Measurements from ENCODE around the gene PRKG1.

PRKG1 gene

GRCh38 chr10:51985336-51985735, 911.0 kb downstream of the PRKG1 start:
- H3K4me3 ChIP-seq (ENCODE audit: low read length): no peak overlapping the region
- H3K9me3 ChIP-seq (ENCODE audit: control insufficient read depth, insufficient read depth, low read length): no peaks in the 10 kb centered on the region
- no peaks in the 10 kb centered on the region for H3K36me3 ChIP-seq (ENCODE audit: control insufficient read depth, insufficient read depth, low read length)
- H3K4me1 ChIP-seq (ENCODE audit: control insufficient read depth, insufficient read depth, low read length): no peaks in the 10 kb centered on the region
- no peak for DNase-seq (ENCODE audit: low read depth, low spot score)
- H3K27ac ChIP-seq (ENCODE audit: low read length): no peak overlapping the region
- H3K27me3 ChIP-seq (ENCODE audit: control insufficient read depth, insufficient read depth, low read length): no peaks in the 10 kb centered on the region

DNA sequence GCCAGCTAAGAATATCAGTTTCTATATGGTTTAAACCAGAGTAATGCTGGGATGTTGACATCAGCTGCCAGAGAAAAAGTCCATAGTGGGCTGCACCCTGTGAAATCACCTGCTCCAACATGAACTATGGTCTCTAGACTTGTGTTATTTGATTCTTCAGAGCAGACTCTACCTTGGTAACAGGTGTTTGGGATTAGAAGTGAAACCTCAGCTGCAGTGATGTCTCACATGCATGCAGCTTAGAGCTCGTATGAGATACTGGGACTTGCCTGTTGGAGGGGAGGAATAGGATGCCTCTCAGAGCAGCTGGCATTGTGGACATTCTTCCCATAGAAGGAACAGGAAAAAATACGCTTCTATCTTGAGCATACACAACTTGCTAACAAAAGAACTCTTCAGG, 912.2 kb downstream of the PRKG1 start:
- WGBS (ENCODE audit: insufficient coverage, insufficient read length): no CpG with 5 or more reads among the region's 2 CpGs
- H3K4me1 ChIP-seq (ENCODE audit: control insufficient read depth, insufficient read depth, low read length): no peaks in the 10 kb centered on the region
- no peaks in the 10 kb centered on the region for H3K9me3 ChIP-seq (ENCODE audit: control insufficient read depth, insufficient read depth, low read length)
- no peaks in the 10 kb centered on the region for H3K36me3 ChIP-seq (ENCODE audit: control insufficient read depth, insufficient read depth, low read length)
- H3K27me3 ChIP-seq (ENCODE audit: control insufficient read depth, insufficient read depth, low read length): no peaks in the 10 kb centered on the region
- H3K27ac ChIP-seq (ENCODE audit: low read length): no peak overlapping the region
- H3K4me3 ChIP-seq (ENCODE audit: low read length): no peak overlapping the region
- DNase-seq (ENCODE audit: low read depth, low spot score): no peak

DNA sequence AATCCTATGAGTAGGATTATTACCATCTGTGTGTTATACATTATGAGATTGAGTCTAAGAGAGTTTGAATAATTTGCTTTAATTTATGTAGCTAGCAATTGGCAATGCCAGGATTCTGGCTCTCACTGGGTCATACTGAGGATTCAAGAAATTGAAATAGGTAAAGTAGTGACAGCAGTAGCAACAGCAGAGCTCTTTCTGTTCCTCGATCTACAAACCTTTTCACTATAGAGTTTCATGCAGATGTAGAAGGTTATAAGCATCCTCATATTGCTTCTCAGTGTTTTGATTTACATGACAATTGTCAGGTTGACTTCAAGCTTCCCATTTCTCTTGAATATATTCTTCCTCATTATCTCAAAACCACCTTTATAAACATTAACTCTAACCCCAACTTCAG, 919.2 kb downstream of the PRKG1 start:
- Histone ChIP-seq H3K27me3 (ENCODE audit: control insufficient read depth, insufficient read depth, low read length) (no peaks in the 10 kb centered on the region), H3K27ac (ENCODE audit: low read length) (no peak overlapping the region), H3K4me3 (ENCODE audit: low read length) (no peak overlapping the region), H3K36me3 (ENCODE audit: control insufficient read depth, insufficient read depth, low read length) (no peaks in the 10 kb centered on the region), H3K9me3 (ENCODE audit: control insufficient read depth, insufficient read depth, low read length) (no peaks in the 10 kb centered on the region), H3K4me1 (ENCODE audit: control insufficient read depth, insufficient read depth, low read length) (no peaks in the 10 kb centered on the region)
- DNase-seq (ENCODE audit: low read depth, low spot score): no peak
- no CpG with 5 or more reads among the region's 1 CpG for WGBS (ENCODE audit: insufficient coverage, insufficient read length)

GRCh38 chr10:51999096-51999495, 924.8 kb downstream of the PRKG1 start:
- no peak for DNase-seq (ENCODE audit: low read depth, low spot score)
- Histone ChIP-seq H3K27me3 (ENCODE audit: control insufficient read depth, insufficient read depth, low read length) (no peaks in the 10 kb centered on the region), H3K9me3 (ENCODE audit: control insufficient read depth, insufficient read depth, low read length) (no peaks in the 10 kb centered on the region), H3K4me3 (ENCODE audit: low read length) (no peak overlapping the region), H3K36me3 (ENCODE audit: control insufficient read depth, insufficient read depth, low read length) (no peaks in the 10 kb centered on the region), H3K4me1 (ENCODE audit: control insufficient read depth, insufficient read depth, low read length) (no peaks in the 10 kb centered on the region), H3K27ac (ENCODE audit: low read length) (no peak overlapping the region)
- WGBS (ENCODE audit: insufficient coverage, insufficient read length): no CpG with 5 or more reads among the region's 5 CpGs

- Histone ChIP-seq H3K4me3 (ENCODE audit: low read length) (no peak overlapping the region), H3K27ac (ENCODE audit: low read length) (no peak overlapping the region), H3K9me3 (ENCODE audit: control insufficient read depth, insufficient read depth, low read length) (no peaks in the 10 kb centered on the region), H3K36me3 (ENCODE audit: control insufficient read depth, insufficient read depth, low read length) (no peaks in the 10 kb centered on the region), H3K4me1 (ENCODE audit: control insufficient read depth, insufficient read depth, low read length) (no peaks in the 10 kb centered on the region), H3K27me3 (ENCODE audit: control insufficient read depth, insufficient read depth, low read length) (no peaks in the 10 kb centered on the region)
- WGBS (ENCODE audit: insufficient coverage, insufficient read length): no CpG with 5 or more reads among the region's 5 CpGs
- DNase-seq (ENCODE audit: low read depth, low spot score): no peak
Observed at GRCh38 chr10:52004342-52004949, 930.2 kb downstream of the PRKG1 start.

DNA sequence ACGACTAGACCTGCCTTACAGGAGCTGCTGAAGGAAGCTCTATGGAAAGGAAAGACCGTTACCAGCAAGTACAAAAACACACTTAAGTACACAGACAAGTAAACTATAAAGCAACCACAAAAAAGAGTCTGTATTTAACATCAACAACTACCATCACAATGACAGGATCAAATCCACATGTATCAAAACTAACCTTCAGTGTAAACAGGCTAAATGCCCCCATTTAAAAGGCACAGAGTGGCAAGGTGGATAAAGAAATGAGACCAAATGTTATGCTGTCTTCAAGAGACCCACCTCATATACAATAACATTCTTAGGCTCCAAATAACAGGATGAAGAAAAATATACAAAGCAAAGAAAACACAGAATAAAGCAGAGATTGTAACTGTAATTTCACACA, 932.8 kb downstream of the PRKG1 start:
- Histone ChIP-seq H3K27ac (ENCODE audit: low read length) (no peak overlapping the region), H3K36me3 (ENCODE audit: control insufficient read depth, insufficient read depth, low read length) (no peaks in the 10 kb centered on the region), H3K9me3 (ENCODE audit: control insufficient read depth, insufficient read depth, low read length) (no peaks in the 10 kb centered on the region; the same call in 1 of the 2 replicates), H3K4me1 (ENCODE audit: control insufficient read depth, insufficient read depth, low read length) (no peaks in the 10 kb centered on the region), H3K4me3 (ENCODE audit: low read length) (no peak overlapping the region), H3K27me3 (ENCODE audit: control insufficient read depth, insufficient read depth, low read length) (no peaks in the 10 kb centered on the region)
- DNase-seq (ENCODE audit: low read depth, low spot score): no peak
- WGBS (ENCODE audit: insufficient coverage, insufficient read length): no CpG with 5 or more reads among the region's 2 CpGs

- DNase-seq (ENCODE audit: low read depth, low spot score): no peak
- no peak overlapping the region for H3K27ac ChIP-seq (ENCODE audit: low read length)
- no peak overlapping the region for H3K4me3 ChIP-seq (ENCODE audit: low read length)
- peaks cover 2% of the 10 kb centered on the region for H3K9me3 ChIP-seq (ENCODE audit: control insufficient read depth, insufficient read depth, low read length)
- no peaks in the 10 kb centered on the region for H3K4me1 ChIP-seq (ENCODE audit: control insufficient read depth, insufficient read depth, low read length)
- no peaks in the 10 kb centered on the region for H3K27me3 ChIP-seq (ENCODE audit: control insufficient read depth, insufficient read depth, low read length)
- peaks cover 2% of the 10 kb centered on the region; the same call in 1 of the 2 replicates for H3K36me3 ChIP-seq (ENCODE audit: control insufficient read depth, insufficient read depth, low read length)
- no CpG with 5 or more reads among the region's 1 CpG for WGBS (ENCODE audit: insufficient coverage, insufficient read length)
Observed at GRCh38 chr10:52011118-52011517, 936.8 kb downstream of the PRKG1 start.

- no peak overlapping the region for H3K27ac ChIP-seq (ENCODE audit: low read length)
- H3K27me3 ChIP-seq (ENCODE audit: control insufficient read depth, insufficient read depth, low read length): no peaks in the 10 kb centered on the region
- peaks cover 2% of the 10 kb centered on the region for H3K9me3 ChIP-seq (ENCODE audit: control insufficient read depth, insufficient read depth, low read length)
- no peak for DNase-seq (ENCODE audit: low read depth, low spot score)
- peaks cover 3% of the 10 kb centered on the region; the same call in 1 of the 2 replicates for H3K4me1 ChIP-seq (ENCODE audit: control insufficient read depth, insufficient read depth, low read length)
- peaks cover 2% of the 10 kb centered on the region; the same call in 1 of the 2 replicates for H3K36me3 ChIP-seq (ENCODE audit: control insufficient read depth, insufficient read depth, low read length)
- no CpG with 5 or more reads among the region's 3 CpGs for WGBS (ENCODE audit: insufficient coverage, insufficient read length)
- H3K4me3 ChIP-seq (ENCODE audit: low read length): no peak overlapping the region
Observed at GRCh38 chr10:52019077-52019555, 944.8 kb downstream of the PRKG1 start.

DNA sequence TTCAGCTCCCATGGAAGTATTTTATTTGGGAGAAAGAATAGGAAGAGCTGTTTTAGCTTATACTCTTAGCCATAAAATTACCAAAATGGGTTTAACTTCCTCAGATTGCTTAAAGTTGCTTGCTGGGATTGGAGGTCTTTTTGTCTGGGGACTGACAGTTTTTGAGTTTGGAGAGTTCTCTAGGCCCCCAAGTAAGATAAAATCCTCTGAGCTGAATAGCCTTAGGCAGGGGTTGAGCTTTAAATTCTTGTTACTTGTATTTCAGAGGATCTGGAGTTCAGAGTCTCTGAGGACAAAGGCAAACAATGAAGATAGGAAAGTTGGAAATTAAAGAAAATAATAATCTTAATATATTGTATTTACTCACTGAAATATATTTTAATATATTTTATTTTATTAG, 945.4 kb downstream of the PRKG1 start:
- no peak for DNase-seq (ENCODE audit: low read depth, low spot score)
- H3K4me1 ChIP-seq (ENCODE audit: control insufficient read depth, insufficient read depth, low read length): peaks cover 3% of the 10 kb centered on the region; the same call in 1 of the 2 replicates
- H3K27ac ChIP-seq (ENCODE audit: low read length): no peak overlapping the region
- no peak overlapping the region for H3K4me3 ChIP-seq (ENCODE audit: low read length)
- H3K27me3 ChIP-seq (ENCODE audit: control insufficient read depth, insufficient read depth, low read length): no peaks in the 10 kb centered on the region
- H3K9me3 ChIP-seq (ENCODE audit: control insufficient read depth, insufficient read depth, low read length): peaks cover 2% of the 10 kb centered on the region
- H3K36me3 ChIP-seq (ENCODE audit: control insufficient read depth, insufficient read depth, low read length): peaks cover 2% of the 10 kb centered on the region; the same call in 1 of the 2 replicates

DNA sequence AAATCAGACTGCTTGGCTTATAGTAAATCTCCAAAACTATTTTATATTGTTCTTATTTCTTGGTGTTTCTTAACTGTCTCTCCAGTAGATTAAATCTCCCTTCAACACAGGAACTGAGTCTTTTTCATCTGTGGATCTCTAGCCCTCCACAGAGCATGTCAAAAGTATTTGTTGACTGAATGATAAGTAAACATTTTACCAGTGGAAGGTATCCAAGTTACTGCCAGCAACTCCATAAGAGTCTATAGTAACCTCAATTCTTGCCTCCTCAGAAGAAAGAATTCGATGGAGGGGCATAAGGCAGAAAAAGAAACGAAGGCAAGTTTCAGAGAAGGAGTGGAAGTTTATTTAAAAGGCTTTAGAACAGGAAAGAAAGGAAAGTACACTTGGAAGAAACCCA, 945.9 kb downstream of the PRKG1 start:
- Histone ChIP-seq H3K4me1 (ENCODE audit: control insufficient read depth, insufficient read depth, low read length) (peaks cover 3% of the 10 kb centered on the region; the same call in 1 of the 2 replicates), H3K27ac (ENCODE audit: low read length) (no peak overlapping the region), H3K27me3 (ENCODE audit: control insufficient read depth, insufficient read depth, low read length) (no peaks in the 10 kb centered on the region), H3K36me3 (ENCODE audit: control insufficient read depth, insufficient read depth, low read length) (peaks cover under 1% of the 10 kb centered on the region; the same call in 1 of the 2 replicates), H3K9me3 (ENCODE audit: control insufficient read depth, insufficient read depth, low read length) (peaks cover under 1% of the 10 kb centered on the region), H3K4me3 (ENCODE audit: low read length) (no peak overlapping the region)
- no peak for DNase-seq (ENCODE audit: low read depth, low spot score)
- no CpG with 5 or more reads among the region's 2 CpGs for WGBS (ENCODE audit: insufficient coverage, insufficient read length)

DNA sequence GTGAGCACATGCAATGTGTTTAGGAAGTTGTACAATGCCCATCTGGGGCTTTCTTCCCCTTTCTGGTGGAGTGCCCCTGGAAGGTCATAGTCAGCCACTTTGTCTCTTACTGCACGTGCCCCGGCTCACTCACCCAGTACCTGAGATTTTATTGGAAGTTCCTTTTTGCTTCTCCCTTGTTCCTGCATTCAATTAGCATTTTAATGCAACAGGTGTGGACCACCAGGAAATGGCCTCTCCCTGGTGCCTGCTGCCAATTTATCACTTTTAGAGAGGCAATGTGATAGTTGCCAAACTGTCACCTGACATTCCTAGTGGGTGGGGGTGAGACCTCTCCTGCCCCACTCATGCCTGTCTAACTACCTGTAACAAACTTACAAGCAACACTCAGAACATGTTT, 946.4 kb downstream of the PRKG1 start:
- no peak overlapping the region for H3K27ac ChIP-seq (ENCODE audit: low read length)
- no peak for DNase-seq (ENCODE audit: low read depth, low spot score)

More for the DNA sequence above, 946.4 kb downstream of the PRKG1 start:
- Histone ChIP-seq H3K36me3 (ENCODE audit: control insufficient read depth, insufficient read depth, low read length) (no peaks in the 10 kb centered on the region), H3K27me3 (ENCODE audit: control insufficient read depth, insufficient read depth, low read length) (no peaks in the 10 kb centered on the region), H3K9me3 (ENCODE audit: control insufficient read depth, insufficient read depth, low read length) (no peaks in the 10 kb centered on the region; the same call in 1 of the 2 replicates), H3K4me1 (ENCODE audit: control insufficient read depth, insufficient read depth, low read length) (peaks cover 3% of the 10 kb centered on the region; the same call in 1 of the 2 replicates), H3K4me3 (ENCODE audit: low read length) (no peak overlapping the region)
- no CpG with 5 or more reads among the region's 2 CpGs for WGBS (ENCODE audit: insufficient coverage, insufficient read length)
